Body of pancreas (tissue), 4 donors: ENCODE results near the gene EYA2. TPM values are rescaled to one million over a fixed set of nuclear protein-coding genes. Genes with fewer than 3 reads are reported as not detected.
A peak's percentile ranks its signal among the peaks of the same experiment; 100 is the strongest.

ENCODE experiments used
- ATAC-seq: fragments of 150-250 bp; one replicate; pipeline ENCODE4 v1.9.1; 2016
- DNase-seq, 4 donors: peaks; one replicate each; pipeline ENCODE4 v3.0.0-alpha.2; 2019
- H3K27ac ChIP-seq, 4 donors: fragments of 200-600 bp; sonication (generic); 1 replicate in 3 of 4; 2 replicates in 1 of 4; pipeline versions ENCODE4 v1.5.1 to v1.6.1; 2016 to 2019; ENCODE audit warnings: mild to moderate bottlenecking in 1 of 4, mixed read lengths in 1 of 4, moderate library complexity in 1 of 4
- H3K27me3 ChIP-seq, 2 donors: fragments of 200-600 bp; sonication (generic); one replicate each; pipeline ENCODE4 v1.6.0; 2016; ENCODE audit warnings: mild to moderate bottlenecking in 1 of 2
- H3K36me3 ChIP-seq, 2 donors: fragments of 200-600 bp; sonication (generic); replicated peaks in 1 of 2; 2 replicates each; pipeline ENCODE4 v1.5.1; 2016; ENCODE audit warnings: low read depth in 2 of 2; ENCODE audit not compliant: insufficient read depth in 1 of 2
- H3K4me1 ChIP-seq: fragments of 200-600 bp; sonication (generic); one replicate; pipeline ENCODE4 v1.6.0; 2016
- H3K4me3 ChIP-seq, 2 donors: fragments of 200-600 bp; sonication (generic); 1 replicate in 1 of 2; 2 replicates in 1 of 2; pipeline ENCODE4 v1.5.1; 2016 to 2019
- H3K9me3 ChIP-seq, 3 donors: fragments of 200-600 bp; sonication (generic); 1 replicate in 2 of 3; 2 replicates in 1 of 3; pipeline ENCODE4 v1.5.1; 2016
- CTCF ChIP-seq, 7 experiments: fragments of 450-650 bp in 4 of 7; fragments of 200-600 bp in 3 of 7; sonication (generic) in 3 of 7; IDR thresholded peaks; one replicate each; pipeline ENCODE4 v1.5.1; 2016 to 2019; ENCODE audit warnings: antibody characterized with exemption in 7 of 7
- POLR2A ChIP-seq, 3 donors: fragments of 450-650 bp; IDR thresholded peaks; one replicate each; pipeline ENCODE4 v1.6.1; 2016; ENCODE audit warnings: antibody characterized with exemption in 3 of 3, mild to moderate bottlenecking in 2 of 3
- WGBS, 2 donors: methylation state at CpG; one replicate each; pipeline ENCODE4 v1.1.5; 2017; 5-methylcytosine and 5-hydroxymethylcytosine counted together
- intact Hi-C: fragments of 100-400 bp; cut with DNase I; formaldehyde crosslinking; loops from one replicate; pipeline ENCODE4 v1.15.1; 2023
- total RNA-seq, 2 donors: library from RNA; depleted of rRNA; stranded (reverse); fragments of >200 nt; gene quantifications; one replicate each; pipeline ENCODE4 v1.1.0, GENCODE V29; 2016

The EYA2 gene
- total RNA-seq, 2 donors from 2014 or later, result 0.52 to 3.6 TPM

GRCh38 chr20:46857061-46857831, 37.4 kb upstream of the EYA2 start:
- WGBS, 2 donors, result 63 to 69% methylated on average over 6 of the region's 6 CpGs
- no peak overlapping the region for H3K27ac ChIP-seq
- TF ChIP-seq POLR2A (IDR thresholded peaks at IDR 0.05), result no peak
- TF ChIP-seq CTCF (IDR thresholded peaks at IDR 0.05), result no peak
- no peak overlapping the region for H3K4me3 ChIP-seq
- no peaks in the 10 kb centered on the region for H3K4me1 ChIP-seq
- intact Hi-C loops, result no loop called here
- ATAC-seq (no peak), DNase-seq (no peak)
- H3K27me3 ChIP-seq, result no peaks in the 10 kb centered on the region
- no peaks in the 10 kb centered on the region for H3K36me3 ChIP-seq
- H3K9me3 ChIP-seq, result no peaks in the 10 kb centered on the region

- WGBS, 2 donors, result 80 to 89% methylated on average over 4 of the region's 4 CpGs
- Histone ChIP-seq H3K4me3 (no peak overlapping the region), H3K9me3 (no peaks in the 10 kb centered on the region), H3K27me3 (no peaks in the 10 kb centered on the region), H3K27ac (no peak overlapping the region), H3K36me3 (no peaks in the 10 kb centered on the region), H3K4me1 (no peaks in the 10 kb centered on the region)
- DNase-seq, result no peak
- TF ChIP-seq CTCF (IDR thresholded peaks at IDR 0.05), result no peak
- no peak for TF ChIP-seq POLR2A (IDR thresholded peaks at IDR 0.05)
- intact Hi-C loops, result no loop called here
- ATAC-seq, result no peak
These were observed 28.8 kb upstream of the EYA2 start for GRCh38 chr20:46865824-46866223.

GRCh38 chr20:46870041-46870440, 24.6 kb upstream of the EYA2 start:
- 60 to 65% methylated on average over 1 of the region's 1 CpG for WGBS, 2 donors
- no peaks in the 10 kb centered on the region for H3K36me3 ChIP-seq
- H3K9me3 ChIP-seq, result no peaks in the 10 kb centered on the region
- TF ChIP-seq CTCF (IDR thresholded peaks at IDR 0.05) (no peak), POLR2A (IDR thresholded peaks at IDR 0.05) (no peak)
- DNase-seq (no peak), ATAC-seq (no peak)
- H3K27ac ChIP-seq, result no peak overlapping the region
- no peak overlapping the region for H3K4me3 ChIP-seq
- H3K27me3 ChIP-seq, result no peaks in the 10 kb centered on the region
- intact Hi-C loops, result no loop called here
- H3K4me1 ChIP-seq, result no peaks in the 10 kb centered on the region

- H3K4me3 ChIP-seq, result no peak overlapping the region
- DNase-seq (peak in 1 of 4 donors; percentile 14), ATAC-seq (no peak)
- no peaks in the 10 kb centered on the region for H3K27me3 ChIP-seq
- 58 to 61% methylated on average over 13 of the region's 13 CpGs for WGBS, 2 donors
- no peak overlapping the region for H3K27ac ChIP-seq
- TF ChIP-seq POLR2A (IDR thresholded peaks at IDR 0.05) (no peak), CTCF (IDR thresholded peaks at IDR 0.05) (no peak)
- no peaks in the 10 kb centered on the region for H3K4me1 ChIP-seq
- H3K36me3 ChIP-seq, result no peaks in the 10 kb centered on the region
- no peaks in the 10 kb centered on the region for H3K9me3 ChIP-seq
- intact Hi-C loops, result no loop called here
These were observed 22.1 kb upstream of the EYA2 start for GRCh38 chr20:46872328-46873211.
